IMR-90 (cell line): ENCODE results near the gene SLX4IP. TPM values are rescaled to one million over a fixed set of nuclear protein-coding genes. Genes with fewer than 3 reads are reported as not detected.

Source experiments
- ATAC-seq: fragments of 200-7000 bp; cut with Tn5 transposase; 2 replicates; pipeline ENCODE4 v1.9.1; 2020; ENCODE audit warnings: low read depth, mild to moderate bottlenecking, moderate library complexity
- BruUV-seq: library from RNA; stranded (reverse); fragments of 400-500 nt; replicated peaks from 2 replicates; lab custom pipeline; 2021; lab: Mats Ljungman, UMichigan
- CTCF ChIA-PET: fragments of 300-600 bp; formaldehyde crosslinking; extraction: SDS; loops from one replicate; lab custom pipeline; 2021; ENCODE audit warnings: antibody characterized with exemption; lab: Yijun Ruan, JAX
- POLR2A ChIA-PET: fragments of 300-600 bp; sonication (Branson Sonifier 250); formaldehyde crosslinking; loops from one replicate; lab custom pipeline; 2022; ENCODE audit warnings: antibody characterized with exemption; ENCODE audit not compliant: unreplicated experiment; lab: Charles Lee
- DNase-seq: peaks from one replicate; pipeline ENCODE4 v3.0.0; 2013
- H2AFZ ChIP-seq: replicated peaks from 2 replicates; pipeline ENCODE3; 2013; ENCODE audit warnings: low read length, mild to moderate bottlenecking; ENCODE audit not compliant: poor library complexity
- H2AK5ac ChIP-seq: 2 replicates; pipeline ENCODE4 v1.6.1; 2013; ENCODE audit warnings: low read depth, low read length, inconsistent platforms
- H2AK9ac ChIP-seq: replicated peaks from 2 replicates; pipeline ENCODE3; 2013; ENCODE audit warnings: mild to moderate bottlenecking, low read depth, low read length, moderate library complexity; ENCODE audit not compliant: poor library complexity
- H2BK120ac ChIP-seq: 2 replicates; pipeline ENCODE4 v1.6.1; 2013; ENCODE audit warnings: low read depth, low read length, inconsistent platforms
- H2BK15ac ChIP-seq: 3 replicates; pipeline ENCODE4 v1.6.1; 2013; ENCODE audit warnings: low read depth, low read length, inconsistent platforms
- H2BK20ac ChIP-seq: 2 replicates; pipeline ENCODE4 v1.6.1; 2013; ENCODE audit warnings: low read depth, mild to moderate bottlenecking, inconsistent platforms, low read length, moderate library complexity
- H2BK5ac ChIP-seq: 2 replicates; pipeline ENCODE4 v1.6.1; 2013; ENCODE audit warnings: mild to moderate bottlenecking, low read depth, low read length, inconsistent platforms; ENCODE audit not compliant: poor library complexity, severe bottlenecking
- H3K14ac ChIP-seq: replicated peaks from 2 replicates; pipeline ENCODE4 v1.6.1; 2013; ENCODE audit warnings: low read depth, low read length, inconsistent platforms
- H3K18ac ChIP-seq: 2 replicates; pipeline ENCODE4 v1.6.1; 2013; ENCODE audit warnings: low read depth, low read length, control low read depth
- H3K23ac ChIP-seq: 2 replicates; pipeline ENCODE4 v1.6.1; 2013; ENCODE audit warnings: low read depth, low read length, inconsistent platforms
- H3K27ac ChIP-seq: 2 replicates; pipeline ENCODE4 v1.5.1; 2013; ENCODE audit warnings: mild to moderate bottlenecking, control low read depth, low read length; ENCODE audit not compliant: insufficient read depth
- H3K27me3 ChIP-seq: 2 replicates; pipeline ENCODE4 v1.6.1; 2013; ENCODE audit warnings: low read length; ENCODE audit not compliant: control insufficient read depth, insufficient read depth
- H3K36me3 ChIP-seq: 2 replicates; pipeline ENCODE4 v1.6.1; 2013; ENCODE audit warnings: low read length, mixed read lengths; ENCODE audit not compliant: control insufficient read depth, insufficient read depth
- H3K4ac ChIP-seq: 2 replicates; pipeline ENCODE4 v1.6.1; 2013; ENCODE audit warnings: low read depth, low read length, inconsistent platforms
- H3K4me1 ChIP-seq: 2 replicates; pipeline ENCODE4 v1.6.1; 2013; ENCODE audit warnings: low read length, mixed read lengths; ENCODE audit not compliant: control insufficient read depth, insufficient read depth
- H3K4me2 ChIP-seq: 2 replicates; pipeline ENCODE4 v1.6.1; 2013; ENCODE audit warnings: low read depth, mild to moderate bottlenecking, control low read depth, low read length, moderate library complexity
- H3K4me3 ChIP-seq: 2 replicates; pipeline ENCODE4 v1.5.1; 2013; ENCODE audit warnings: low read depth, mild to moderate bottlenecking, control low read depth, low read length, moderate library complexity; ENCODE audit not compliant: insufficient read depth
- H3K56ac ChIP-seq: 2 replicates; pipeline ENCODE4 v1.6.1; 2013; ENCODE audit warnings: low read length, inconsistent platforms; ENCODE audit not compliant: insufficient read depth; ENCODE audit errors: extremely low read depth
- H3K79me1 ChIP-seq, 2 experiments: 2 replicates each; pipeline ENCODE4 v1.6.1; 2013; ENCODE audit warnings: low read length in 2 of 2, inconsistent platforms in 1 of 2, low read depth in 1 of 2
- H3K9ac ChIP-seq: 2 replicates; pipeline ENCODE4 v1.6.1; 2013; ENCODE audit warnings: low read depth, low read length, control low read depth
- H3K9me1 ChIP-seq: 2 replicates; pipeline ENCODE4 v1.6.1; 2013; ENCODE audit warnings: low read length, inconsistent platforms; ENCODE audit not compliant: insufficient read depth
- H3K9me3 ChIP-seq: 2 replicates; pipeline ENCODE4 v1.6.1; 2013; ENCODE audit warnings: low read length; ENCODE audit not compliant: control insufficient read depth, insufficient read depth
- H4K20me1 ChIP-seq: 2 replicates; pipeline ENCODE4 v1.6.1; 2013; ENCODE audit warnings: low read length, inconsistent platforms; ENCODE audit not compliant: insufficient read depth
- H4K5ac ChIP-seq: 2 replicates; pipeline ENCODE4 v1.6.1; 2013; ENCODE audit warnings: mild to moderate bottlenecking, low read depth, low read length, control low read depth
- H4K8ac ChIP-seq, 2 experiments: 2 replicates each; pipeline ENCODE4 v1.6.1; 2013; ENCODE audit warnings: low read depth in 2 of 2, low read length in 2 of 2, control low read depth in 1 of 2, inconsistent platforms in 1 of 2
- H4K91ac ChIP-seq: 2 replicates; pipeline ENCODE4 v1.6.1; 2013; ENCODE audit warnings: low read depth, low read length, inconsistent platforms; ENCODE audit not compliant: insufficient read depth
- BHLHE40 ChIP-seq: fragments of 150-350 bp; IDR thresholded peaks from 2 replicates; pipeline ENCODE4 v1.6.1; 2016; ENCODE audit warnings: mild to moderate bottlenecking, low read depth, low read length
- CHD1 ChIP-seq: IDR thresholded peaks from 2 replicates; pipeline ENCODE4 v1.6.1; 2012; ENCODE audit warnings: low read depth, low read length, improper control_type of control experiment
- FOS ChIP-seq: fragments of 150-350 bp; IDR thresholded peaks from 2 replicates; pipeline ENCODE4 v1.6.1; 2016; ENCODE audit warnings: low read depth, low read length
- MAFK ChIP-seq: IDR thresholded peaks from 2 replicates; pipeline ENCODE4 v1.6.1; 2012; ENCODE audit warnings: low read depth, low read length, improper control_type of control experiment
- NFE2L2 ChIP-seq: fragments of 150-350 bp; IDR thresholded peaks from 2 replicates; pipeline ENCODE4 v1.6.1; 2016; ENCODE audit warnings: low read depth, mild to moderate bottlenecking, low read length
- RAD21 ChIP-seq: IDR thresholded peaks from 2 replicates; pipeline ENCODE4 v1.6.1; 2012; ENCODE audit warnings: low read length, improper control_type of control experiment
- RCOR1 ChIP-seq: IDR thresholded peaks from 2 replicates; pipeline ENCODE4 v1.6.1; 2012; ENCODE audit warnings: mild to moderate bottlenecking, low read length, improper control_type of control experiment; ENCODE audit not compliant: insufficient replicate concordance
- RFX5 ChIP-seq: IDR thresholded peaks from 2 replicates; pipeline ENCODE4 v1.8.0; 2012; ENCODE audit warnings: low read depth, mild to moderate bottlenecking, low read length, moderate library complexity
- SMC3 ChIP-seq: fragments of 150-350 bp; IDR thresholded peaks from 2 replicates; pipeline ENCODE4 v1.6.1; 2016; ENCODE audit warnings: low read depth, mild to moderate bottlenecking, antibody characterized with exemption, low read length, moderate library complexity
- WGBS, 2 experiments: methylation state at CpG; one replicate each; pipeline versions ENCODE4 v1.1.5 to v1.1.7; 2013; ENCODE audit warnings: missing lambda C conversion rate in 2 of 2; ENCODE audit not compliant: insufficient read length in 1 of 2; ENCODE audit errors: extremely low coverage in 2 of 2; 5-methylcytosine and 5-hydroxymethylcytosine counted together
- dilution Hi-C: fragments of 300-500 bp; cut with HindIII; formaldehyde crosslinking; loops from one replicate; pipeline ENCODE4 v1.14.3; 2018; ENCODE audit warnings: low sequenced_read_pairs; ENCODE audit not compliant: unreplicated experiment
- in situ Hi-C: fragments of 300-500 bp; cut with MboI; formaldehyde crosslinking; loops from 3 replicates; pipeline ENCODE4 v1.14.3; 2019; ENCODE audit warnings: low sequenced_read_pairs, inconsistent platforms, mixed read lengths
- intact Hi-C: fragments of 100-400 bp; cut with micrococcal nuclease; formaldehyde crosslinking; loops from 2 replicates; pipeline ENCODE4 v1.10.0; 2022
- polyA plus RNA-seq, 3 experiments: library from polyadenylated mRNA; depleted of rRNA; stranded (reverse); fragments of >200 nt; gene quantifications; 2 replicates each; pipeline ENCODE4 v1.2.3, GENCODE V29; 2012; ENCODE audit warnings: low replicate concordance in 1 of 3
- total RNA-seq: library from RNA; depleted of rRNA; stranded (reverse); fragments of >200 nt; gene quantifications from 2 replicates; pipeline ENCODE4 v1.2.3, GENCODE V29; 2012
- TF ChIP-seq, protein P1 (sequence below): fragments of 150-350 bp; IDR thresholded peaks from 2 replicates; pipeline ENCODE4 v1.6.1; 2016; ENCODE audit warnings: low read depth, mild to moderate bottlenecking, low read length, moderate library complexity, borderline replicate concordance
- TF ChIP-seq, protein P2 (sequence below): conservative IDR thresholded peaks from 2 replicates; pipeline ENCODE4 v1.5.1; 2012; ENCODE audit warnings: mild to moderate bottlenecking, low read depth, low read length, improper control_type of control experiment

The SLX4IP gene
- total and polyA plus RNA-seq, 2 of the 4 experiments (the other 2 are of a cell fraction), result 1.3 to 5.9 TPM

- ATAC-seq, result no peak
- H4K8ac ChIP-seq, result no peak overlapping the region
- intact Hi-C loops, result loop anchor here (5.0 kb wide), 1 partner anchor 42 kb away; no protein-coding TSS in a partner anchor
- H3K4me1 ChIP-seq, result peaks cover 21% of the 10 kb centered on the region
- 85% methylated on average over 11 of the region's 23 CpGs; no CpG with 5 or more reads in 1 of the 2 experiments for whole genome bisulfite sequencing, 2 experiments
- H3K9me1 ChIP-seq, result peaks cover 27% of the 10 kb centered on the region
- H3K79me1 ChIP-seq, result peaks cover 0 to 25% of the 10 kb centered on the region in 2 experiments; a peak in 2 of 4 replicates
- no peak overlapping the region; the same call in 2 of the 3 replicates for H2BK15ac ChIP-seq
- DNase-seq, result peak; percentile 43
- H3K56ac ChIP-seq, result no peak overlapping the region
- H3K14ac ChIP-seq, result no peak overlapping the region
- H3K9ac ChIP-seq, result no peak overlapping the region
- no peaks in the 10 kb centered on the region for H3K9me3 ChIP-seq
- H3K4ac ChIP-seq, result no peak overlapping the region
- no peak overlapping the region for H3K18ac ChIP-seq
- H4K5ac ChIP-seq, result no peak overlapping the region
- peaks cover 54% of the 10 kb centered on the region for H3K36me3 ChIP-seq
- no peak overlapping the region for H2AK9ac ChIP-seq
- in situ Hi-C loops, result no loop called here
- H2AFZ ChIP-seq, result no peak overlapping the region
- no peak for TF ChIP-seq MAFK
- no peak for TF ChIP-seq NFE2L2
- TF ChIP-seq FOS, result no peak
- TF ChIP-seq RFX5, result no peak
- TF ChIP-seq, protein P1, sequence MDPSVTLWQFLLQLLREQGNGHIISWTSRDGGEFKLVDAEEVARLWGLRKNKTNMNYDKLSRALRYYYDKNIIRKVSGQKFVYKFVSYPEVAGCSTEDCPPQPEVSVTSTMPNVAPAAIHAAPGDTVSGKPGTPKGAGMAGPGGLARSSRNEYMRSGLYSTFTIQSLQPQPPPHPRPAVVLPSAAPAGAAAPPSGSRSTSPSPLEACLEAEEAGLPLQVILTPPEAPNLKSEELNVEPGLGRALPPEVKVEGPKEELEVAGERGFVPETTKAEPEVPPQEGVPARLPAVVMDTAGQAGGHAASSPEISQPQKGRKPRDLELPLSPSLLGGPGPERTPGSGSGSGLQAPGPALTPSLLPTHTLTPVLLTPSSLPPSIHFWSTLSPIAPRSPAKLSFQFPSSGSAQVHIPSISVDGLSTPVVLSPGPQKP, result no peak
- no peak for TF ChIP-seq BHLHE40
- TF ChIP-seq RAD21, result no peak
- TF ChIP-seq, protein P2, sequence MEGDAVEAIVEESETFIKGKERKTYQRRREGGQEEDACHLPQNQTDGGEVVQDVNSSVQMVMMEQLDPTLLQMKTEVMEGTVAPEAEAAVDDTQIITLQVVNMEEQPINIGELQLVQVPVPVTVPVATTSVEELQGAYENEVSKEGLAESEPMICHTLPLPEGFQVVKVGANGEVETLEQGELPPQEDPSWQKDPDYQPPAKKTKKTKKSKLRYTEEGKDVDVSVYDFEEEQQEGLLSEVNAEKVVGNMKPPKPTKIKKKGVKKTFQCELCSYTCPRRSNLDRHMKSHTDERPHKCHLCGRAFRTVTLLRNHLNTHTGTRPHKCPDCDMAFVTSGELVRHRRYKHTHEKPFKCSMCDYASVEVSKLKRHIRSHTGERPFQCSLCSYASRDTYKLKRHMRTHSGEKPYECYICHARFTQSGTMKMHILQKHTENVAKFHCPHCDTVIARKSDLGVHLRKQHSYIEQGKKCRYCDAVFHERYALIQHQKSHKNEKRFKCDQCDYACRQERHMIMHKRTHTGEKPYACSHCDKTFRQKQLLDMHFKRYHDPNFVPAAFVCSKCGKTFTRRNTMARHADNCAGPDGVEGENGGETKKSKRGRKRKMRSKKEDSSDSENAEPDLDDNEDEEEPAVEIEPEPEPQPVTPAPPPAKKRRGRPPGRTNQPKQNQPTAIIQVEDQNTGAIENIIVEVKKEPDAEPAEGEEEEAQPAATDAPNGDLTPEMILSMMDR, result no peak
- TF ChIP-seq SMC3, result no peak
- no peak for TF ChIP-seq CHD1
- TF ChIP-seq RCOR1, result no peak
- H2BK20ac ChIP-seq, result peak overlapping the region; percentile 28; the same call in 1 of the 2 replicates
- no peak overlapping the region for H3K4me2 ChIP-seq
- H3K23ac ChIP-seq, result no peak overlapping the region
- H3K27ac ChIP-seq, result no peak overlapping the region
- H4K91ac ChIP-seq, result no peak overlapping the region
- H2AK5ac ChIP-seq, result peak overlapping the region; percentile 3; the same call in 1 of the 2 replicates
- no peaks in the 10 kb centered on the region for H4K20me1 ChIP-seq
- no peak overlapping the region for H2BK120ac ChIP-seq
- TSS peak; percentile 82 for BruUV-seq
- dilution Hi-C loops, result no loop called here
- no peak overlapping the region for H2BK5ac ChIP-seq
- H3K27me3 ChIP-seq, result no peaks in the 10 kb centered on the region
- ChIA-PET CTCF (no interaction called here), POLR2A (interaction anchor here (0.6 kb wide), 1 partner anchor 1155 kb away, joined by 3 read pairs; no protein-coding TSS in a partner anchor)
- no peak overlapping the region for H3K4me3 ChIP-seq
Measured at GRCh38 chr20:10639077-10639736, 204.1 kb downstream of the SLX4IP start.
